NCI-H146 treated with DMSO at 0.1 percent for 48 hours (cell line): ENCODE results near the gene SURF1.
A peak's percentile ranks its signal among the peaks of the same experiment; 100 is the strongest.
"Not testable (repeated sequence)": the region's sequence is repeated elsewhere in the genome, so short reads cannot be mapped to it uniquely, and the experiment has no call there.

Experiments used
- DNase-seq: peaks from one replicate; lab custom pipeline; 2025; ENCODE audit not compliant: unreplicated experiment; lab: John Stamatoyannopoulos, UW

Gene SURF1

GRCh38 chr9:133384736-133385321, 28.5 kb upstream of the SURF1 start:
- no peak for DNase-seq

GRCh38 chr9:133383438-133383837, 27.2 kb upstream of the SURF1 start:
- no peak for DNase-seq

GRCh38 chr9:133382507-133383141, 26.3 kb upstream of the SURF1 start:
- no peak for DNase-seq

GRCh38 chr9:133380734-133381133, 24.4 kb upstream of the SURF1 start:
- DNase-seq: no peak

- no peak for DNase-seq
These were observed 23.1 kb upstream of the SURF1 start for GRCh38 chr9:133379153-133380086.

- DNase-seq: no peak
These were observed 22.2 kb upstream of the SURF1 start for GRCh38 chr9:133378408-133378962.

GRCh38 chr9:133377721-133378216, 21.5 kb upstream of the SURF1 start:
- DNase-seq: no peak

GRCh38 chr9:133377280-133377679, 21.0 kb upstream of the SURF1 start:
- not testable (repeated sequence) for DNase-seq

- DNase-seq: peak; percentile 64
These were observed 19.7 kb upstream of the SURF1 start, which contains the start of the genes STKLD1 and SURF4 for GRCh38 chr9:133375724-133376654. TSS of gene STKLD1 (plus strand) at chr9:133376366. CDS start at chr9:133376474, 108 bp downstream. TSS of gene SURF4 (minus strand) at chr9:133376060. CDS start at chr9:133375969, 91 bp downstream.

GRCh38 chr9:133375116-133375723, 18.9 kb upstream of the SURF1 start:
- no peak for DNase-seq

GRCh38 chr9:133374612-133375115, 18.4 kb upstream of the SURF1 start:
- DNase-seq: no peak

- no peak for DNase-seq
These were observed 15.9 kb upstream of the SURF1 start for GRCh38 chr9:133372144-133372543.

GRCh38 chr9:133371261-133371711, 15.0 kb upstream of the SURF1 start:
- no peak for DNase-seq

- DNase-seq: no peak
These were observed 14.4 kb upstream of the SURF1 start for GRCh38 chr9:133370685-133371084.

GRCh38 chr9:133369933-133370332, 13.6 kb upstream of the SURF1 start:
- no peak for DNase-seq

GRCh38 chr9:133369422-133369821, 13.1 kb upstream of the SURF1 start:
- DNase-seq: no peak

- DNase-seq: peak; percentile 70
These were observed 12.1 kb upstream of the SURF1 start for GRCh38 chr9:133368249-133368881.

GRCh38 chr9:133367778-133368177, 11.5 kb upstream of the SURF1 start:
- DNase-seq: no peak

GRCh38 chr9:133367221-133367620, 10.9 kb upstream of the SURF1 start:
- no peak for DNase-seq
